Mesendoderm (in vitro differentiated cells): Measurements from ENCODE around the gene GNAI2.

ENCODE experiments used
- DNase-seq: peaks from one replicate; pipeline ENCODE4 v3.0.0; 2013
- H2AK5ac ChIP-seq: 2 replicates; pipeline ENCODE4 v1.6.1; 2013; ENCODE audit warnings: low read length, inconsistent platforms
- H2BK120ac ChIP-seq: 2 replicates; pipeline ENCODE4 v1.6.1; 2013; ENCODE audit warnings: low read depth, mild to moderate bottlenecking, low read length, moderate library complexity, mixed read lengths
- H2BK15ac ChIP-seq: replicated peaks from 2 replicates; pipeline ENCODE4 v1.6.1; 2013; ENCODE audit warnings: low read depth, mild to moderate bottlenecking, moderate library complexity
- H2BK5ac ChIP-seq: 2 replicates; pipeline ENCODE4 v1.6.1; 2013; ENCODE audit warnings: low read length, inconsistent platforms
- H3K18ac ChIP-seq: 2 replicates; pipeline ENCODE4 v1.6.1; 2013; ENCODE audit warnings: mild to moderate bottlenecking, low read length, mixed read lengths
- H3K23ac ChIP-seq: one replicate; pipeline ENCODE4 v1.6.1; 2013; ENCODE audit warnings: low read length
- H3K27ac ChIP-seq: 2 replicates; pipeline ENCODE4 v1.5.1; 2013; ENCODE audit warnings: low read depth, mild to moderate bottlenecking, inconsistent platforms, low read length, moderate library complexity
- H3K27me3 ChIP-seq: 2 replicates; pipeline ENCODE4 v1.6.1; 2013; ENCODE audit warnings: low read length, control low read depth, mild to moderate bottlenecking, inconsistent platforms; ENCODE audit not compliant: insufficient read depth, poor library complexity
- H3K36me3 ChIP-seq: 2 replicates; pipeline ENCODE4 v1.6.1; 2013; ENCODE audit warnings: low read length, inconsistent platforms; ENCODE audit not compliant: control insufficient read depth, insufficient read depth
- H3K4ac ChIP-seq: one replicate; pipeline ENCODE4 v1.6.1; 2013; ENCODE audit warnings: low read depth, mild to moderate bottlenecking, low read length, moderate library complexity
- H3K4me1 ChIP-seq: 2 replicates; pipeline ENCODE4 v1.6.1; 2013; ENCODE audit warnings: low read depth, low read length, inconsistent platforms; ENCODE audit not compliant: control insufficient read depth
- H3K4me2 ChIP-seq: 2 replicates; pipeline ENCODE4 v1.6.1; 2013; ENCODE audit warnings: low read length
- H3K4me3 ChIP-seq: 2 replicates; pipeline ENCODE4 v1.5.1; 2013; ENCODE audit warnings: mild to moderate bottlenecking, low read length
- H3K56ac ChIP-seq: one replicate; pipeline ENCODE4 v1.6.1; 2013; ENCODE audit warnings: low read length
- H3K79me1 ChIP-seq: 2 replicates; pipeline ENCODE4 v1.6.1; 2013; ENCODE audit warnings: low read length, inconsistent platforms
- H3K79me2 ChIP-seq: 2 replicates; pipeline ENCODE4 v1.6.1; 2013; ENCODE audit warnings: mild to moderate bottlenecking, low read length; ENCODE audit not compliant: control insufficient read depth, insufficient read depth
- H3K9ac ChIP-seq: 2 replicates; pipeline ENCODE4 v1.6.1; 2013; ENCODE audit warnings: low read length, inconsistent platforms
- H4K5ac ChIP-seq: one replicate; pipeline ENCODE4 v1.6.1; 2013; ENCODE audit warnings: low read length
- H4K8ac ChIP-seq: one replicate; pipeline ENCODE4 v1.6.1; 2013; ENCODE audit warnings: low read depth, mild to moderate bottlenecking, control low read depth, low read length, moderate library complexity
- WGBS: extraction: QIAGEN DNeasy Blood & Tissue Kit; methylation state at CpG from one replicate; pipeline ENCODE4 v1.1.7; 2013; ENCODE audit warnings: low lambda C conversion rate, missing lambda C conversion rate; ENCODE audit not compliant: insufficient coverage; ENCODE audit errors: extremely low coverage; 5-methylcytosine and 5-hydroxymethylcytosine counted together

The GNAI2 gene

GRCh38 chr3:50212502-50212901, 23.5 kb upstream of the GNAI2 start:
- Histone ChIP-seq H3K18ac (no peak overlapping the region), H3K23ac (no peak overlapping the region), H3K4me2 (no peak overlapping the region), H4K5ac (no peak overlapping the region), H3K27me3 (no peaks in the 10 kb centered on the region), H3K79me1 (no peaks in the 10 kb centered on the region), H3K4ac (no peak overlapping the region), H3K56ac (no peak overlapping the region), H3K27ac (no peak overlapping the region), H2BK5ac (no peak overlapping the region), H3K9ac (no peak overlapping the region), H3K4me3 (no peak overlapping the region), H4K8ac (no peak overlapping the region), H2AK5ac (no peak overlapping the region), H2BK120ac (no peak overlapping the region), H3K79me2 (no peaks in the 10 kb centered on the region), H3K4me1 (no peaks in the 10 kb centered on the region), H2BK15ac (no peak overlapping the region), H3K36me3 (no peaks in the 10 kb centered on the region)
- WGBS, result no CpG with 5 or more reads among the region's 4 CpGs
- DNase-seq, result no peak

GRCh38 chr3:50212971-50213370, 23.0 kb upstream of the GNAI2 start:
- Histone ChIP-seq H4K5ac (no peak overlapping the region), H3K4me3 (no peak overlapping the region), H2BK15ac (no peak overlapping the region), H3K9ac (no peak overlapping the region), H3K18ac (no peak overlapping the region), H3K56ac (no peak overlapping the region), H2BK120ac (no peak overlapping the region), H3K4me1 (no peaks in the 10 kb centered on the region), H3K36me3 (no peaks in the 10 kb centered on the region), H2AK5ac (no peak overlapping the region), H3K27ac (no peak overlapping the region), H3K79me1 (no peaks in the 10 kb centered on the region), H2BK5ac (no peak overlapping the region), H3K4me2 (no peak overlapping the region), H3K23ac (no peak overlapping the region), H3K79me2 (no peaks in the 10 kb centered on the region), H3K4ac (no peak overlapping the region), H4K8ac (no peak overlapping the region), H3K27me3 (no peaks in the 10 kb centered on the region)
- no peak for DNase-seq
- no CpG with 5 or more reads among the region's 3 CpGs for WGBS

- Histone ChIP-seq H3K36me3 (no peaks in the 10 kb centered on the region), H3K4me2 (no peak overlapping the region), H3K23ac (no peak overlapping the region), H3K4me3 (no peak overlapping the region), H3K18ac (no peak overlapping the region), H3K4me1 (no peaks in the 10 kb centered on the region), H2BK5ac (no peak overlapping the region), H3K4ac (no peak overlapping the region), H4K8ac (no peak overlapping the region), H3K79me1 (no peaks in the 10 kb centered on the region), H3K9ac (no peak overlapping the region), H2BK15ac (no peak overlapping the region), H4K5ac (no peak overlapping the region), H3K56ac (no peak overlapping the region), H3K27ac (no peak overlapping the region), H2AK5ac (no peak overlapping the region), H3K27me3 (no peaks in the 10 kb centered on the region), H3K79me2 (no peaks in the 10 kb centered on the region), H2BK120ac (no peak overlapping the region)
- WGBS, result no CpG with 5 or more reads among the region's 12 CpGs
- DNase-seq, result no peak
These were observed 22.6 kb upstream of the GNAI2 start for GRCh38 chr3:50213373-50213772.

- Histone ChIP-seq H4K5ac (no peak overlapping the region), H3K56ac (no peak overlapping the region), H3K4ac (no peak overlapping the region), H3K79me2 (no peaks in the 10 kb centered on the region), H3K27ac (no peak overlapping the region), H2BK5ac (no peak overlapping the region), H3K4me3 (no peak overlapping the region), H2BK120ac (no peak overlapping the region), H3K23ac (no peak overlapping the region), H4K8ac (no peak overlapping the region), H2BK15ac (no peak overlapping the region), H3K18ac (no peak overlapping the region), H3K27me3 (no peaks in the 10 kb centered on the region), H2AK5ac (no peak overlapping the region), H3K36me3 (no peaks in the 10 kb centered on the region), H3K4me2 (no peak overlapping the region), H3K9ac (no peak overlapping the region), H3K4me1 (no peaks in the 10 kb centered on the region), H3K79me1 (no peaks in the 10 kb centered on the region)
- no CpG with 5 or more reads among the region's 10 CpGs for WGBS
- DNase-seq, result no peak
These were observed 21.2 kb upstream of the GNAI2 start for GRCh38 chr3:50214824-50215223.

GRCh38 chr3:50215529-50215928, 20.5 kb upstream of the GNAI2 start:
- Histone ChIP-seq H3K4me2 (no peak overlapping the region), H2BK15ac (no peak overlapping the region), H3K4me1 (no peaks in the 10 kb centered on the region), H3K56ac (no peak overlapping the region), H3K79me2 (no peaks in the 10 kb centered on the region), H3K36me3 (no peaks in the 10 kb centered on the region), H2AK5ac (no peak overlapping the region), H3K23ac (no peak overlapping the region), H3K27ac (no peak overlapping the region), H2BK5ac (no peak overlapping the region), H4K8ac (no peak overlapping the region), H4K5ac (no peak overlapping the region), H3K27me3 (no peaks in the 10 kb centered on the region), H3K4me3 (no peak overlapping the region), H3K9ac (no peak overlapping the region), H3K18ac (no peak overlapping the region), H3K4ac (no peak overlapping the region), H3K79me1 (no peaks in the 10 kb centered on the region), H2BK120ac (no peak overlapping the region)
- WGBS, result no CpG with 5 or more reads among the region's 9 CpGs
- DNase-seq, result no peak

GRCh38 chr3:50217681-50218080, 18.3 kb upstream of the GNAI2 start:
- Histone ChIP-seq H3K18ac (no peak overlapping the region), H2BK120ac (no peak overlapping the region), H3K4me1 (no peaks in the 10 kb centered on the region), H3K4me3 (no peak overlapping the region), H3K23ac (no peak overlapping the region), H3K9ac (no peak overlapping the region), H3K4ac (no peak overlapping the region), H2BK5ac (no peak overlapping the region), H3K79me2 (no peaks in the 10 kb centered on the region), H3K79me1 (no peaks in the 10 kb centered on the region), H4K8ac (no peak overlapping the region), H4K5ac (no peak overlapping the region), H3K36me3 (no peaks in the 10 kb centered on the region), H3K56ac (no peak overlapping the region), H2BK15ac (no peak overlapping the region), H3K4me2 (no peak overlapping the region), H3K27me3 (no peaks in the 10 kb centered on the region), H2AK5ac (no peak overlapping the region), H3K27ac (no peak overlapping the region)
- WGBS, result no CpG with 5 or more reads among the region's 10 CpGs
- no peak for DNase-seq
